Measurements from ENCODE around the gene KIAA1217. TPM values are rescaled to one million over a fixed set of nuclear protein-coding genes. Genes with fewer than 3 reads are reported as not detected.

Gene KIAA1217
- total and polyA plus RNA-seq, 2 of the 8 experiments (the other 6 are each of a cell fraction or from before 2014, with no cell fraction given), result 4.5 to 15.6 TPM

DNA sequence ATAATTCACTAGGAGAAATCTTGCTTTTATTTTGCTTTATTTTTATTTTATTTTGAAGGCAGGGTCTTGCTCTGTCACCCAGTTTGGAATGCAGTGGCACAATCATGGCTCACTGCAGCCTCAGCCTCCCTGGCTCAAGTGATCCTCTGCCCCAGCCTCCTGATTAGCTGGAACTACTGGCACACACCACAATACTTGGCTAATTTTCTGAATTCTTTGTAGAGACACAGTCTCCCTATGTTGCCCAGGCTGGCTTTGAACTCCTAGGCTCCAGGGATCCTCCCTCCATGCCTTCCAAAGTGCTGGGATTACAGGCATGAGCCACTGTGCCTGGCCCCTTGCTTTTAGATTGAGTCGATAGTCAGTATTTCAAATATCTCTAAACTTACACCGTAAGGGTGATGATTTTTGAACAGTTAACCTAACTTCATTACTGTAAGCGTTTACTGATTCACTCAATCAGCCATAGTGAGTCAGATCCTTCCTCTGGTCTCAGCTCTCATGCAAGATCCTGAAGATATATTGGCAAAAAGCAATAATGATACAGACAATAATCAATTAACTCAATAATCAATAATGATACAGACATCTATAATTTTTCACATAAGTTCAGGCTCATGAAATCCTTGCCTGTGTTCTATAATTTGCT, 239.5 kb downstream of the KIAA1217 start (continued):
- TF ChIP-seq POLR2AphosphoS5 (IDR thresholded peaks at IDR 0.05; ENCODE audit: low read depth, low read length) (no peak), JUND (IDR thresholded peaks at IDR 0.05; ENCODE audit: low read length) (no peak), CTBP2 (IDR thresholded peaks at IDR 0.05; ENCODE audit: borderline replicate concordance, insufficient read depth, insufficient read length, low read length) (no peak)
- TF ChIP-seq, protein P1, sequence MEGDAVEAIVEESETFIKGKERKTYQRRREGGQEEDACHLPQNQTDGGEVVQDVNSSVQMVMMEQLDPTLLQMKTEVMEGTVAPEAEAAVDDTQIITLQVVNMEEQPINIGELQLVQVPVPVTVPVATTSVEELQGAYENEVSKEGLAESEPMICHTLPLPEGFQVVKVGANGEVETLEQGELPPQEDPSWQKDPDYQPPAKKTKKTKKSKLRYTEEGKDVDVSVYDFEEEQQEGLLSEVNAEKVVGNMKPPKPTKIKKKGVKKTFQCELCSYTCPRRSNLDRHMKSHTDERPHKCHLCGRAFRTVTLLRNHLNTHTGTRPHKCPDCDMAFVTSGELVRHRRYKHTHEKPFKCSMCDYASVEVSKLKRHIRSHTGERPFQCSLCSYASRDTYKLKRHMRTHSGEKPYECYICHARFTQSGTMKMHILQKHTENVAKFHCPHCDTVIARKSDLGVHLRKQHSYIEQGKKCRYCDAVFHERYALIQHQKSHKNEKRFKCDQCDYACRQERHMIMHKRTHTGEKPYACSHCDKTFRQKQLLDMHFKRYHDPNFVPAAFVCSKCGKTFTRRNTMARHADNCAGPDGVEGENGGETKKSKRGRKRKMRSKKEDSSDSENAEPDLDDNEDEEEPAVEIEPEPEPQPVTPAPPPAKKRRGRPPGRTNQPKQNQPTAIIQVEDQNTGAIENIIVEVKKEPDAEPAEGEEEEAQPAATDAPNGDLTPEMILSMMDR (IDR thresholded peaks at IDR 0.05; ENCODE audit: control extremely low read depth in 1 of 3, insufficient read depth in 1 of 3, low read depth in 1 of 3, low read length in 3 of 3), result no peak

All from H1 (cell line).